GM12872 (cell line): Measurements from ENCODE around the gene FLAD1.

Experiments used
- TF ChIP-seq, protein P1 (sequence below): IDR thresholded peaks from 3 replicates; pipeline ENCODE4 v1.5.1; 2011; ENCODE audit warnings: low read depth, mild to moderate bottlenecking, low read length, moderate library complexity; ENCODE audit not compliant: insufficient read depth

FLAD1 gene

DNA sequence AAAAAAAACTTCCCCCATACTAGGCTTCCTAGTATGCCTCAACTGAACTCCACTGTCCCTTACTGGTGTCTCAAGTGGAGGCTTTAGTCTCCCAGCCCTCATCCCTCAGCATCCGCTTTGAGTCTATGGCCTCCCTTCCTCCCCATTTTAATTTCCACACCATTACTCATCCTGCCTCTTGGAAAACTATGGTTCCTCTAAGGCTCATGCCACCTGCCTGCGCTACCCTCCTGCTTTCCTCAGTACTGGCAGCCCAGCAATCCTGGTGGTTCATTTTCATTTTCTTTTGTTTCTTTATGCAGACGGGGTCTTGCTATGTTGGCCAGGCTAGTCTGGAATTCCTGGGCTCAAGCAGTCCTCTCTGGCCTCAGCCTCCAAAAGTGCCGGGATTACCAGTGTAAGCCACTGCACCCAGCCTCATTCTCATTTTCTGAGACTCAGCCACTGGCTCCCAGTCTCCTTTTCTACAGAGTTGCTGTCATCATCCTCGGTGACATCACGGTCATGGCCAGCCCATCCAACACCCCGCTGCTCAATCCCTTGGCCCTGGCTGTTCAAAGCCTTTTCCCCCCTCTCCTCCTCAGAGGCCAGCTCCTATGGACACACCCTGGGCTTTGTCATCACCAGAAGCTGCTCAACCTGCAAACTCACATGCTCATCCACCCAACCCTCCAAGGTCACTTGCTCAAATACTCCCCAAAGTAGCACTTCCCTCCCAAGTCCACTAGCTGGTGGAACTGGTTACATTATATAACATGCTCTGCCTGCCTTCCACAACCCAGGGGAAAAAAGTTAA is 44.3 kb upstream of the FLAD1 start:
- TF ChIP-seq, protein P1, sequence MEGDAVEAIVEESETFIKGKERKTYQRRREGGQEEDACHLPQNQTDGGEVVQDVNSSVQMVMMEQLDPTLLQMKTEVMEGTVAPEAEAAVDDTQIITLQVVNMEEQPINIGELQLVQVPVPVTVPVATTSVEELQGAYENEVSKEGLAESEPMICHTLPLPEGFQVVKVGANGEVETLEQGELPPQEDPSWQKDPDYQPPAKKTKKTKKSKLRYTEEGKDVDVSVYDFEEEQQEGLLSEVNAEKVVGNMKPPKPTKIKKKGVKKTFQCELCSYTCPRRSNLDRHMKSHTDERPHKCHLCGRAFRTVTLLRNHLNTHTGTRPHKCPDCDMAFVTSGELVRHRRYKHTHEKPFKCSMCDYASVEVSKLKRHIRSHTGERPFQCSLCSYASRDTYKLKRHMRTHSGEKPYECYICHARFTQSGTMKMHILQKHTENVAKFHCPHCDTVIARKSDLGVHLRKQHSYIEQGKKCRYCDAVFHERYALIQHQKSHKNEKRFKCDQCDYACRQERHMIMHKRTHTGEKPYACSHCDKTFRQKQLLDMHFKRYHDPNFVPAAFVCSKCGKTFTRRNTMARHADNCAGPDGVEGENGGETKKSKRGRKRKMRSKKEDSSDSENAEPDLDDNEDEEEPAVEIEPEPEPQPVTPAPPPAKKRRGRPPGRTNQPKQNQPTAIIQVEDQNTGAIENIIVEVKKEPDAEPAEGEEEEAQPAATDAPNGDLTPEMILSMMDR, result 0 out of 3 replicates have a peak, but pooled peaks have one; percentile 11

DNA sequence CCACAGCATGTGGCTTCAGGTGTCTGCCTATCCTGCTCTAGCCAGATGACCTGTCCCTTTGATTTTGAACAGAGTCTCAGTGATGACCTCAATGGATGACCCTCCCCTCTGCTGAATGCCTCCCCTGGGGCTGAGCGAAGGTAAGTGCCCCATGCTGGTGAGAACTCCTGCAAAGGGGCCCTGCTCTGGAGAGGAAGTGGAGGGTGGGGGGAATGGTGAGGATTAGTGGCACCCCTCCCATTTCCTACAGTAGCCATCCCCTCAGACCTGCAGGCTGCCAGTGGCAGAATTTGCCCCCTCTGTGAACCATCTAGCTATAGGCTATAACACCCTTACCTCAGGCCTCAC is 43.0 kb upstream of the FLAD1 start:
- TF ChIP-seq, protein P1, result no peak

DNA sequence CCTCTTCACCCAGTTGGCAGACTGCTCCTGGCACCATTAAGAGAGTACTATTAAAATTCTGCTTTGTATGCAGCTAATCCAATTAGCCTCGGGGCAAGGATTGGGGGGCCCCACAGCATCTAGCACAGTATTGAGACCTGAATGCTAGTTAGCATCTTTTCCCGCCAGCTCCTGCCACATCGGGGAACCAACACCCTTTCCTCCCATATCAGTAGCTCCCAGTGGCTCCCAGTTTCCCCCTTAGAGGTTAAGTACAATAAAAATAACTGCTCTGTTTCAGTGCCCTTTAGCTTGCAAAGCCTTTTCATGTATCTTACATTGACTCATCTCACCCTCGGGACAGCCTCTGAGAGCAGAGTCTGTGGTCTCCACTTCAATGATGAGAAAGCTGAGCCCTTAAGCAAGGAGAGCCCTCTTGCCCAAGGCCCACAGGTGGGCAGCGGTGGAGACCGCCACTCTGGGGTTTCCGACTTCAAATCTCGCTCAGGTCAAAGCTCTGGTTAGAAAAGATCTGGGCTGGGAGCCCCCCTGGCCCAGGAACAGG is 42.4 kb upstream of the FLAD1 start:
- TF ChIP-seq, protein P1, result 0 out of 3 replicates have a peak, but pooled peaks have one; percentile 0

DNA sequence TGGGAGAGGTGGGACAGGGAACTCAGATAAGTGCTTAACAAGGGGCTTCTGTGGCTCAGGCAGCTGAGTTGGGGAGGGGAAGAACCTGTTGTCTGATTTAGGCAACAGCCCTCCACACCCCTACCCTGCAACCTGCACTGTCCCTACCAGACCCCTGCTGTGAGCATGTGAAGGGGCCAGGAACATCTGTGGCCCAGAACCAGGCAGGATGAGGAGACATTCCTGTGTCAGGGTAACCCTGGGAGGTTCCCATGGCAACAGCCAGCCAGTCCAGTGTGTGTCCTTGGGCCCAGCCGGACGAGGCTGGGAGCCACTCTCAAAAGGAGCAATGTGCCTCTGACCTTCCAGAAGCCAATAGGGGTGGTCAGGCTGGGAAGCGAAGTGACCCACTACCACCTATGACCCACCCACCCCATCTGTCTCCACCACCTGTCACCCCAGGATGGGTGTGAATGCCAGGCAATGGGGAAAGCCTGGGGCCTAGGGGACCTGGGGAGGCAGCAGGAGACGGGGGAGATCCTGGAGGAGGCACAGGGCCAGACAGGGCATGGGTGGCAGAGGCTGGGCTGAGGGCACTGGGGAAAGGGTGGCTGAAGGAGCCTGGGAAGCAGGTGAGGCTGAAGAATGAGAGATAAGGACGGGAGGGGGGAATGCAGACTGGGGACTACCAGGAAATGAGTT is 41.7 kb upstream of the FLAD1 start:
- TF ChIP-seq, protein P1, result no peak

DNA sequence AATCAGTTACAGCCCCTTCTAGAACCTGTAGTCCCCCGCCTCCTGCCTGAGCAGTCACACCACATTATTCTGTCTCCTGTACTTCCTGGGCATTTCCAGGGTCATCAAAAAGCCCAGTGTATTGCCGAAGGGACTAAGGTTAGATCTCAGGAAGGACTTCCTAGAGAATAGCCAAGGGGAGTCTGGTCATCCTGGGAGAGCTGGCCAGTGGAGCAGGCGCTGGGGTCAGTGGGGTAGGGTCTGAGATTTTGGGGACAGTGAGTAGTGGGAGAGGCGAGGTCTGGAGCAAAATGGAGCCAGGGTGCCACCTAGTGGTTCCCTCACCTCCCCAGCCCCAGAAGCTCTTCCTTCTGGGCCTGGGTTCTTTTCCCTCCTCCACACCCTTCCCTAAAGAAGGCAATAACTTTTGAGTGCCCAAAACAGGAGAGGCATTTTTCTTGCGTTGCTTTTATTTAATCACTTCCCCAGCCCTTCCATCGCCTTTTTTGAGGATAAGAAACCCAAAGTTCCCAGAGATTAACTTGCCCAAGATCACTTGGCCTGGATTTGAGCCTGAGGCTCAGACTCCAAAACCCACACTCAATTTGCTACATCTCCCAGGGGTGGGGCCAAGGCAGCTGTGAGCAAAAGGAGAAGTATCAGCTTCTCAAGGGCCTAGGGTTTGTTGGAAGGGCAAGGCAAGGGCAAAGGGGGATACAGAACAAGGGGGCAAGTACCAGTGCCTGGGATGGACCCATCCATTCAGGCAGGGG is 39.3 kb upstream of the FLAD1 start:
- TF ChIP-seq, protein P1, result peak; percentile 94

DNA sequence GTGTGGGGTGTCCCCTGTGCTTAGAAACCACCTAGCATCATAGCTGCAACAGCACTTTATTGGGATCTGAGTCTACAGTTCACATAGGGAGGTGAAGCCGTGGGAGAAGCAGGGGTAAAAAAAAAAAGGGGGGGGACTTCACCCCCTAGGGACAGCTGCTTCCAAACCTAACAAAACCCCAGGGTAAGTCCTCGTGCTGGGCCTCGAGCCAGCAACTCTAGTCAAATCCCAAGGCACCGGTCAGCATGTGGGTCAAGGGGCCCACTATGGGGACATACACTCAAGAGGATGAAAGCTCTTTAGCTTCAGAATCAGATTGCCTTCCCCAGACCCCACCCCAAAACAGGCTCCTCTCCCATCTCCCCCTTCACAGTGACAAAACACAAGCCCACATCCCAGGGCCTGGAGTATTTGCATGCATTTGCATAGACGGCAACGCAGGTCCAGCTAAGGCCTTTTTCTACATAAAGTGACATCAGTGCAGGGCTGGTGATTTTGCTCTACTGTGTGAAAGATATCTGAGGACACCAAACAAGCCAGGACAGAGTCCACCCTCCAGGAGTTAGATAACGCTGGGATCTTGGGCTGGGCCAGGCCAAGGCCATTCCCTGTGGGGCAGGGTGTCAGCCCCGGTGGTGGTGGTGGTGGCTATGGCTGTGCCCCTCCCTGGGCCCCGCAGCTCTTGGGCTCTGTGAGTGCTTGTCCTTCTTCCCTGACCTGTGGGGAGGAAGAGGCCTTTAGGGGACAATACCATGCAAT is 38.6 kb upstream of the FLAD1 start:
- TF ChIP-seq, protein P1, result no peak
